Left renal cortex interstitium (tissue), 4 donors: ENCODE data around the gene CSRNP3. TPM values are rescaled to one million over a fixed set of nuclear protein-coding genes. Genes with fewer than 3 reads are reported as not detected.

ENCODE experiments used
- DNase-seq, 4 donors: peaks; one replicate each; pipeline ENCODE4 v3.0.0-alpha.2; 2013; ENCODE audit warnings: low read depth in 4 of 4, low spot score in 2 of 4, missing footprints in 1 of 4
- polyA plus RNA-seq, 4 donors: library from polyadenylated mRNA; unstranded; fragments of 120-200 nt; gene quantifications; one replicate each; pipeline ENCODE4 v1.2.1, GENCODE V29; 2013; ENCODE audit not compliant: insufficient read length in 4 of 4

CSRNP3 gene, protein sequence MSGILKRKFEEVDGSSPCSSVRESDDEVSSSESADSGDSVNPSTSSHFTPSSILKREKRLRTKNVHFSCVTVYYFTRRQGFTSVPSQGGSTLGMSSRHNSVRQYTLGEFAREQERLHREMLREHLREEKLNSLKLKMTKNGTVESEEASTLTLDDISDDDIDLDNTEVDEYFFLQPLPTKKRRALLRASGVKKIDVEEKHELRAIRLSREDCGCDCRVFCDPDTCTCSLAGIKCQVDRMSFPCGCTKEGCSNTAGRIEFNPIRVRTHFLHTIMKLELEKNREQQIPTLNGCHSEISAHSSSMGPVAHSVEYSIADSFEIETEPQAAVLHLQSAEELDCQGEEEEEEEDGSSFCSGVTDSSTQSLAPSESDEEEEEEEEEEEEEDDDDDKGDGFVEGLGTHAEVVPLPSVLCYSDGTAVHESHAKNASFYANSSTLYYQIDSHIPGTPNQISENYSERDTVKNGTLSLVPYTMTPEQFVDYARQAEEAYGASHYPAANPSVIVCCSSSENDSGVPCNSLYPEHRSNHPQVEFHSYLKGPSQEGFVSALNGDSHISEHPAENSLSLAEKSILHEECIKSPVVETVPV
- 10 to 100 TPM in 3 of 4 donors, 1 to 10 TPM in 1; 9.9 to 11.6 (median 10.4) TPM for polyA plus RNA-seq

DNA sequence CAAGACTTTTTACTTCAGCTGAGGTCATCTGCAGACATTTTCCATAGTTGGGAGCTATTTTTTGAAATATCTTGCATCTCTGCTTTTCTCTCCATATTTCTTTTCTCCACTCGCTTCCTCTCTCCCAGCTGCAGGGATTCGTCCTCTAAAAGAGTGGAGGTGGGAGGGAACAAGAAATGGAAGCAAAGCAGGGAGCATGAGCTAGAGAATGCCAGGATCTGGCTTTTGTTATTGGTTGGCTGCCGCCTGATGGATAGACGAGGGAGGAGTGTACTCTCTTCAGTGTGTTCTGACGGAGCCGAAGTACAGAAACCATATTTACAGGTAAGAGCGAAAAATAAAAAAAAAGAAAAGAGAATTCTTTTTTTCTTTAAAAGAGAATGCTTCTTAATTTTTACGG is at the start of gene CSRNP3:
TSS of gene CSRNP3 (plus strand) at position 282 of the 400 bp plus-strand sequence. CDS start 125,368 bp downstream, outside the sequence.
- peak in 2 of 4 donors; percentile 76 to 88 for DNase-seq

DNA sequence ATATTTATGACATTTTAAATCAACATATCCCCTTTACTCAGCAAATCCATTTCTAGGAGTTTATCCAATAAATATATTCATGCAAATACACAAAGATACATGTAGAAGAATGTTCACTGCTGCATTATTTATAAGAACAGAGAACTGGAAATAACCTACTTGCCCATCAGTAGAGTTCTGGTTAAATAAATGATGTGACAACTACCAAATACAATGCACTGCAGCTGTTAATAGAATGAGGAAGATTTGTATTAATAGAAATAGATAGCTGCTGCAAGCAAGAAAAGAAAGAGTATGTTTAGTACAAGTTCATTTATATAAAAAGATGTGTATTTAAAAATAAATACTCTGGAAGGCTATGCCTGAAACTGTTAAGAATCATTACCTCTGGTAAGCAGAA is 49.3 kb upstream of the CSRNP3 start:
- DNase-seq: no peak

DNA sequence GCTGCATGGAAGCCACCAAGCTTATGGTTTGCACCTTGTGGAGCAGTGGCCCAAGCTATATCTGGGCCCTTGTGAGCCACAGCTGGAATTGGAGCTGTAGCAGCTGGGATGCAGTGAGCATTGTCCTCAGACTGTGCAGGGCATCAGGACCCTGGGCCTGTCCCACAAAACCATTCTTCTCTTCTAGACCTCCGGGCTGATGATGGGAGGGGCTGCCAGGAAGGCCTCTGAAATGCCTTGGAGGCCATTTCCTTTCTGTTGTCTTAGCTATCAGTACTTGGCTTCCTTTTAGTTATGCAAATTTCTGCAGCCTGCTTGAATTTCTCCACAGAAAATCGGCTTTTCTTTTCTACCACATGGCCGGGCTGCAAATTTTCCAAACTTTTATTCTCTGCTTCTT is 46.4 kb upstream of the CSRNP3 start:
- DNase-seq: no peak

DNA sequence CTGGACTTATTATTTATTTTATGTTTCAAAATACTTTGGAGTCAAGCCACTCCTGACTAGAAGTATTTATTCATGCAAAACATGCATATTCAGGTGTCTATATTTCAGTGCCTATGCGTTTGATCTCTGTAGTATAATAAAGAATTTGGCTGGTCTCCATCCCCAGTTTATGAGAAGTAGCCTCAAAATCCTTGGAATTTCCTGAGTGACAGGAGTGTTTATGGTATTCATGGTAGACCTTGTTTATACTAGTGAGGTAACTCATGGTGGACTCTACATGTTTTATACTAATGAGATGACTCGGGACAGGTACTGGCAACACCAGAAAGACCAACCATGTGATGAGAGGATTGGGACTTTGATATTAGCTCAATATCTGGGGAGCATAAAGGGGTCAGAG is 43.9 kb upstream of the CSRNP3 start:
- DNase-seq: no peak

DNA sequence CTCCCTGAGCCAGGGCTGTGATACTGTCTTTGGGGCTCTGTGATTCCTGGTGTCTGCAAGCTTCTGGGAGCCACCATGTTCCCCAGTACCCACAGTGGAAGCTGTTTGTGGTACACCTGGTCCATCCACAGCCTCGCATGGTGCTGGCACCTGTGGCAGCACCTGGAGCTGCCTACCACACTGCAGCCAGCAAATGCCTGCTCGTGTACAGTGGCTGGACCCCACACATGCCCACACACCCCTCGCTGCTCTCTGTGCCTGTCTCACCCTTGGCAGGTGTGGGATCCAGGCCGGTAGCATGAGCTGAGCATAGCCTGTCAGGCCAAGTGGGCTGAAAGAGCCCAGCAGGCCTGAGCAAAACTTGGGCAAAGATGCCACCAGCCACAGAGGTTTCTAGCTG is 41.8 kb upstream of the CSRNP3 start:
- no peak for DNase-seq

DNA sequence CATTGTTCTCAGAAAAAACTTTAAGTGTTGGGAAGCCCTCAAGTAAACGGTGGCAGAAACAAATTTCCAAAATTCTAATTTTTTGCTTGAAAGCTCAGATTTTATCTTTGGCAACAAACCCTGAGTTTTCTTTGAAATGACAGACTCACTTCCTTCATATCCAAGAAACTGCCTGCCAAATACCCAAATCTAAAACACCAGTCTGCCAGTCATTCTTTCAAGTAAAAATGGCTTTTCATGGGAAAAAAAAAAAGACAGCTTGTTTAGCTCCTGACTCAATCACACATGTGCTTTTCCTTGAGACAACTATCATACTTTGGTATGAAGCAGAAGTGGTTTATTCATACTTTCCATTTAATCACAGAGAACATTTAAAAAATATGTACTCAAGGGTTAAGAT is 40.6 kb upstream of the CSRNP3 start:
- no peak for DNase-seq

DNA sequence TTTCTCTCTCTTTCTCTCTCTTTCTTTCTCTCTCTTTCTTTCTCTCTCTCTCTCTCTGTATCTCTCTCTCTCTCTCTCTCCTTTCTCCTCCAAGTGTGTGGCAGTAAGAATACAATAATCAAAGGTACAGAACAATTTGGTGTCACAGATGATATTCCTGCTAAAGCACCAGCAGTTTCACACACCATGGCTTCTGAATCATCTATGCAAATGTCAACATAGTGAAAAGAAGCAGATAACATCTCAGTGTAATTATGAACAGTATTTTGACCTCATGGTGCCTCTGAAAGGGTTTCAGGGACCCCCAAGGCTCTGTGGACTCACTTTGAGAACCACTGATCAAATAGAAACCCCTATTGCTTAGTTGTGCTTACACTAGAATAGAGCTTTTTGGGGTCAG is 38.5 kb upstream of the CSRNP3 start:
- DNase-seq: no peak

DNA sequence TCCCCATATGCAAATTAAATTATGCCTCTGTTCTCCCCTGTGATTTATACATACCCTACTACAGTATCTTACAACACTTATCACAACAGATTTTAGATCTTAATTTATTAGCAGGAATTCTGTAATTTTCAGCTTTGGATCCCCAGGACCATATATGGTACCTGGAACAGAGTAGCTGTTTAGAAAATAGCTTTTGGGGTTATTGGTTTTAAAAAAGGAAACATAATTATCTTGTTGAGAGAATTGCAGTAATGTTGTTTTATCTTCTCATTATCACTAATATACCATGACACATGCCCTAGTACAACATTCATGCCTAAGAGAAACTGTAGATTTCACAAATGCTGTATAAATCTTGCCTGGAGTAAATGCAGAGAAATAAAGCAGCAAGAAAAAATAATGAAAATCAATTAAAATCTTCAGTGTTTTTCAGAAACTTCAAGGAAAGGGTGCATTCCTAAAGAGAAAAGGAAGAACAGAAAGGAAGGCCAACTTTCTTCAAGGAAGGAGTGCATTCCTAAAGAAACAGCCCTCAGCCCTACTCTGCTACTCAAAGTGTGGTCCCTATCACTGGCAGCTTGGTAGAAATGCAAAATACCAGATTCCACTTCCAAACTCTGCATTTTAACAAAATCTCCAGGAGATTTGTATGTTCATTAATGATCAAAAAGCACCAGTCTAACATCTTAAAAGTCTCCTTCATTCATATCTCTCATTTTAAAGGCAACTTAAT is 37.1 kb upstream of the CSRNP3 start:
- no peak for DNase-seq

DNA sequence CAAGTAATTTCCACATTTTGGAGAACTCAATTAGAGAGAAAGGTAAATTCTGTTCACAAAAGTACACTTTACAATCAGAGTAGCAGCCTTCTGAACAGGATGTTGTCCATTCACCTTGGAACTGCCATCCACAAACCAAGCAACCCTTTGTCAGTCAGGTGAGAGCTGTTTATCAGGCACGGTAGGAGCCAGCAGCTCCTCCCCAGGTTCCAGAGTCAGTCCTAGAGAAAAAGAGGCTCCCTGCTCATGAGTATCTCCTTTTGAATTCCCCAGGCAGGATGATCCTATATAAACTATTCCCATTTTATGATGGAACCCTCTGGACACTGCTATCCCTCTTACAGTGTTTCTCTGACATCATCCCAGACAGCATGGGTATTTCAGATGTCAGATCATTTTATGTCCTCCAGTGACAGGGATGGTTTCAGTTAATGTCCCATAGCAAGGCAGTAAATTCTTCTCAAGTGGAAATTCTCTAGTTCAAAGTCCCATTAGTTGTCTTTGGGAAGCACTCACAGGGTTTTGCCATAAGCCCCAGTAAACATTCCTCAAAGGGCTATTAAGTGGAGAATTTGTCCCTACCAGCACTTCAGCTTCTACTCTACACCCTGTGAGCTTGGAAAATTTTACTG is 34.5 kb upstream of the CSRNP3 start:
- DNase-seq: peak in 2 of 4 donors; percentile 45 to 65

DNA sequence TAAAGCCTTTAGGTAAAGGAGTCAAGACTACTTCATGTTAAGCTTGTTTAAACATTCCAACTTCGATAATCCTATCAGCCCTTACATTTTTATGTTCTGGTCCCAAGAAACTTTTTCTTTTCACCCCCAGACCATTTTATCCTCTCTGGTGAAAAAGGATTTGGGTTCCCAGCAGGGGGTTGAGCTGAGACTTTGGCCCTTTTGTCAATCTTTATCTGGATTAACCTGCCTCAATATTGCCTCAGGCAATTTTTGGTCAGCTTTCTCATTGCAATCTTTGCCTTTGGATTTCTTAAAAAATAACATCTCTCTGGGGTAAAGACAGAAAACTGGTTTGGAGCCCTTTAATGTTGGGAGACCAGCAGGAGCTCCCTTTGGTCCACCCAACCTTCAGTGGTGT is 33.9 kb upstream of the CSRNP3 start:
- DNase-seq: no peak

DNA sequence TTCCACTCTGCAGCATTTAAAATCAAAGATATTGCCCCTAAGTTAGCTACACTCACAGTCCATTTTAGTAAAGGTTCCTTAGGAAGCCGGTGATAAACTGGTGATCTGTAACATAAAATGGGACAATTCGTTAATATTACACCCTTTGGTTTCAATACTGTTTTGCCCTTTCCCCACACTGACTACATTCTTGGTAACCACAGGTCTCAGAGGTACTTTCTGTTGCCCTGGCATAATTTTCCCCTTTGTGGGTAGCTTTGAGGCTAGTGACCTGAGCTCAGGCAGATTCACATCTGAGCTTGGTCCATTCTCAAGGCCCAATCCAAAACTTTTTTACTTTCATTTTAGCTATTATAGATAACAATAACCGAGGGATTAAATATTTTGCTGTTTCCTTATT is 32.9 kb upstream of the CSRNP3 start:
- no peak for DNase-seq

DNA sequence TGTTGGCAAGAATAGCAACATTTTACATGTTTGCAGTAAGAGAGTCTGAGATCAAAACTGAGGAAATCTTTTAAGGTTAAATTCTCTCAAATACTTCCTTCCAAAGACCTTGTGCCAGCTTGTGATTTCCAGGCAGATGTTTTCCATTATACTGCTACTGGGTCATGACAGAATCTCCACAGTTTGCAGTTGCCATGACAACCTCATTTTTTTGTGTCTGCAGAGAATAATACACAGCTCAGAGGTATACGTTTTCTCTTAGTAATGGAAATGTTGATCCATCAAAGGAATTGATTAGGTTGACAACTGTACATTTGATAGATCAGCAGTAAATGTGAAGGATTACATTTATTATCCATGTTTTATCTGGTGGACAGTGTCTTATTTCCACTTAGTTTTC is 29.1 kb upstream of the CSRNP3 start:
- no peak for DNase-seq

DNA sequence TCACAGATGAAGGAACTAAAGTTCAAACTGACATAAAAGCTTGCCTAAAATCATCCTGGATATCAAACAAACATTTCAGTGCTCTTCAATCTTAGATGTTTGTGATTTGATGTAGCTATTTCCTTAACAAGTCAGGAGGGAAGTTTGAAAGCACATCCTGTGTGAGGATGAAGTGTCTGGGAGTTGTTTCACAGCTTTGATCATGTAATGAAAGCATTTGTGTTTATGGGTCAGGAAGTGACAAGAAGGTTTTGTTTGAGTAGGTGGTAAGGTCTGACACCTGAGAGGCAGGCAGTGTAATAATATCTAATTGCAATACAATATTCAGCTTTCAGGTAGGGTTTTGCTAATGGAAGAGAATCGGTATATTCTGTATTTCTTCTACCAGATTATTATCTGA is 26.0 kb upstream of the CSRNP3 start:
- no peak for DNase-seq

DNA sequence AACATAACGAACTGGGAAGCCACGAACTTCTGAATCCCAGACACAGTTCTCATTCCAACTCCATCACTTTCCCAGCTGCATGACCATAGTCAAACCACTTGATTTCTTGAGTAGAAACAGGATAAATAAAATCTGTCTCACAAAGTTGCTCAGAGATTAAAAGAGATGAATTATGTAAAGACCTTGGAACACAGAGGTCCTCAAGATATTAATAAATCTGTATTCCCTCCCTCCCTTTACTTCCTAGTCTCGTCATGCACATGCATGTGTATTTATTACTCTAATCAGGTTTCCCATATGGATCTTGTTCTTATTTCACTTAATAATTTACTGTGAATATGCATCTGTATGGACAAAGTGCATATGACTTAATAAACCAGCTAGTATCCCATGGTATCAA is 21.1 kb upstream of the CSRNP3 start:
- no peak for DNase-seq

DNA sequence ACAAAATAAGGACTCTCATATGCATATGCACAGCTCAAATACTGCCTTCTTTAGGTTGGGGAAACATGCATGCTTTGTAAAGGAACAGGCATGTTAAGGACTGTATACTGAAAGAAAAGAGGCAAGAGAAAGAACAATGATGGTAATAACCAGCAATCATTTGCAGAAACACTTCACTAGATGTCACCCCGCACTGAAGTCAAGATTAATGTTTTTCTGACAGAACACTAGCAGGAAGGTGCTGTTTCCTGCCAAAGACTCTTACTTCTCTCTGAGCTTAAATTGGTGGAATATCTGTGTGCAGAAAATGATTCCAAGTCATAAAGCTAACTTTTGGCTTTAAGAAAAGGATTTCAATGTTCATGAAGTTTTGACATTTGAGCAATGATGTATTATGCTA is 19.3 kb upstream of the CSRNP3 start:
- DNase-seq: no peak

DNA sequence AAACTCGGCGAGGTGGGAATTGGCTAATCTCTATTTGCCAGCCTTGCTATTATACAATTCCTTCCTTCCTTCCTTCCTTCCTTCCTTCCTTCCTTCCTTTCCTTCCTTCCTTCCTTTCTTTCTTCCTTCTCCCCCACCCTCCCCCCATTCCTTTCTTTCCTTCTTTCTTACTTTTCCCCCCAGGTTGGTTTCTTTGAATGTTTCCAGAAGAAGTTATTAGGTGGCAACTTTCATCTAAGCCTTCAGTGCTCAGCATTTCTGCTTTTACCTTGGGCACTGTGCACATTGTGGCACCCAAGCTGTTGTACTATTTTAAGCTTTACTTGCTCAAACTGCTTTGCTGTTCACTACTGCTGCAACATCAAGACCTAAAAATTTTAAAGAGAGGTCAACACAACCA is 17.2 kb upstream of the CSRNP3 start:
- DNase-seq: no peak

DNA sequence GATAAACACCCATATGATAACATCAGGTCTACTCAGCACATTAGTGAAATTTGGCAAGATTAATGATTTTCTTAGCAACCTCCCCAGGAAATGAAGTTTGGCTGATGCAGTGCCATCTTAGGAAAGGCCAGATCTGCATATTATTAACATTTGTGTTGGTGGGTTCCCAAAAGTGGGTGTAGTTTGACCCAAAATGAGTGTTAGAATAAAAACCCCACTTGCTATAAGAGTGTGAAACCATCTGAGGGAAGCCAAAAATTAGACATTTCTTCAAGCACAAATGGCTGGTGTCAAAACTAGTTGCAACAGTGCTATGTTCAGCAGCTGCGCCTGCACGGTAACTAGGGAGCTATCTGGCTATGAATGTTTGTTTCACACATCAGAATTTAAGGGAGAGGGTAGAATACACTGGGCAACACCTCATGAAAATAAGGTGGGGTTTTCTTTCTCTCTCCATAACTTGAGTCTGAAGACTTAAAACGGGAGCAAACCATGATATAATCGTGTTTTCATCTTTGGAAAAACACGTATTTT is 15.9 kb upstream of the CSRNP3 start:
- no peak for DNase-seq

DNA sequence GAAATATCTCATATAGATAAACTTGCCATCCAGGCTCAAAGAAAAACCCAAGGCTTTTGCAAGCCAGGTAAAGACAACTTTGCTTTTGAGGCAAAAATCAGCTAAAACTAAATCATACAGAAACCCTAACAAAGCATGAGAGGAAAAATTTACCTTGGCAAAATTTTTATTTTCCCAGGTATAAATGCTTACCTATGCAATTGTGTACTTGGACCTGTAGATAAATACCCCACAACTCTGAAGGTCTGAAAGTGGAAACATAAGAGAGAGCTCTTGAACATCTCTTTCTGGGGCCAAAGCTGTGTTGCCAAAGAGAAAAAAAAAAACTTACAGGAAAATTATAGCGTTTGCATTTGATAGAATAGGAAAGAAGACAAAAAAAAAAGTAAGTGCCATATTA is 14.6 kb upstream of the CSRNP3 start:
- DNase-seq: no peak

DNA sequence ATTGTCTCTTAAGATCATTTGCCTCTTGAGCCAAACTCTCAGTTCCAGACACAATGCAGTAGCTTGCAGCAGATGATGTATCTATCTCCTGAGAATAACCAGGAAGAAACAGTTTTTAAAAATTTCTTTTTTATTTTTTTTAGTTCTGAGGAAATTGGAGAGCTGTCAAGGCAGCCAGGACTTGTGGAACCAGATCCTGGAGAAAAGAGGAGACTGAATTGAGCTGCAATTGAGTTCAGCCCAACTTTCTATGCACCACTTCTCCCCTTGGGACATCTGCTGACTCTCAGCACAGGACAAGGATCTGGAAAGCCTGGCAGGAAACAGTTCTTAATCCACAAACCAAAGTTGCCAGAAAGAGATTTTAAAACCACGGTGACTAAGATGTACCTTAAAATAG is 13.5 kb upstream of the CSRNP3 start:
- no peak for DNase-seq

DNA sequence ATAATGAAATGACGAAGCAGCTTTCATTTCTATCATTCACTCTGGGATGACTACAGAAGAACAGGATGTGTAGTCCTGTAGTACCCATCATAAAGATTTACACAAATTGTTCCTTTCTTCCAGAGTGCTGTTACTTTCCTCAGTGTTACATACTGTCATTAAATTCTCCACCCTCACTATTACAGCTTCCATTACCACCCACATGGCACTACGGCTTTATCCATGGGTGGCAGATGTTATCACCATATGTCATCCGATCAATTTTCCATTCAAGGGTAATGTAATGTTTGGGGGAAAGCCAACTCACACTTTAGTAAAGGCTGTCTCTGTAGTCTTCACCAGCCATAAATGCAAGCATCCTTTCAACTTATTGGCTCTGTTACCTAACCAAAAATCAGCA is 7.1 kb upstream of the CSRNP3 start:
- no peak for DNase-seq

DNA sequence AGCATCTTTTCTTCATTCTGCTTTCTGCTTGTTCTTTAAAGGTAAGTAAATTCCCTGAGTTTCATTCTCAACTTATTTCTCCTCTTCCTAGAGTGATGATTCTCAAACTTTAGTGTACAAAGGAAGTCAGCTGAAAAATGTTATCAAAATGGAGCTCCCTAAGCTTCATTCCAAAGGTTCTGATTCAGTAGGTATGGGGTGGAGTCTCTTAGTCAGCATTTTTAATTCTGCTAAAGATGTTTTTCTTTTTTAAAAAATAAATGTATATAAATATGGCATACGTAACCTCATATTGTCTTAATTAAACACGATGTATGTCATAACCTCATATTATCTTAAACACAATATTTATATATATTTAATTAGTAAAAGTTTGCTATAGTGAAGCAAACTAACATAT is 3.1 kb upstream of the CSRNP3 start:
- DNase-seq: no peak
